ENCODE measurements around the gene ASTL.

GRCh38 chr2:96170626-96171025 is 32.3 kb upstream of the ASTL start:
- TF ChIP-seq CSDC2 (CRISPR knock-in tag; IDR thresholded peaks at IDR 0.05) (no peak), PATZ1 (CRISPR knock-in tag; IDR thresholded peaks at IDR 0.05; ENCODE audit: borderline replicate concordance) (no peak), OSR1 (CRISPR knock-in tag; IDR thresholded peaks at IDR 0.05) (no peak), GLIS3 (CRISPR knock-in tag; IDR thresholded peaks at IDR 0.05) (no peak), ARNTL (CRISPR knock-in tag; IDR thresholded peaks at IDR 0.05; ENCODE audit: borderline replicate concordance, low read depth) (no peak), ZFP3 (CRISPR knock-in tag; IDR thresholded peaks at IDR 0.05) (no peak), SNAI2 (CRISPR knock-in tag; IDR thresholded peaks at IDR 0.05) (no peak), CREB5 (CRISPR knock-in tag; IDR thresholded peaks at IDR 0.05; ENCODE audit: low read depth) (no peak), BACH2 (CRISPR knock-in tag; IDR thresholded peaks at IDR 0.05; ENCODE audit: borderline replicate concordance) (no peak)
